WI38 (cell line): ENCODE measurements around the gene IQSEC1.

Experiments
- H3K4me3 ChIP-seq: 2 replicates; pipeline ENCODE4 v1.5.1; 2011; ENCODE audit warnings: low read depth, mild to moderate bottlenecking, control low read depth, low read length
- CTCF ChIP-seq: IDR thresholded peaks from 2 replicates; pipeline ENCODE4 v1.5.1; 2012; ENCODE audit warnings: low read depth, mild to moderate bottlenecking, control low read depth, low read length

The IQSEC1 gene

GRCh38 chr3:12944849-12945248 is 128.4 kb downstream of the IQSEC1 start:
- no peak overlapping the region for H3K4me3 ChIP-seq
- TF ChIP-seq CTCF = no peak

GRCh38 chr3:12944413-12944812 is 128.8 kb downstream of the IQSEC1 start:
- no peak overlapping the region for H3K4me3 ChIP-seq
- no peak for TF ChIP-seq CTCF

- TF ChIP-seq CTCF = no peak
- no peak overlapping the region for H3K4me3 ChIP-seq
Measured at GRCh38 chr3:12943124-12944021, 129.9 kb downstream of the IQSEC1 start.

- TF ChIP-seq CTCF = no peak
- no peak overlapping the region for H3K4me3 ChIP-seq
Measured at GRCh38 chr3:12941495-12942023, 131.7 kb downstream of the IQSEC1 start.

GRCh38 chr3:12940854-12941253 is 132.4 kb downstream of the IQSEC1 start:
- TF ChIP-seq CTCF = no peak
- H3K4me3 ChIP-seq = no peak overlapping the region

GRCh38 chr3:12939137-12939536 is 134.1 kb downstream of the IQSEC1 start:
- TF ChIP-seq CTCF = no peak
- no peak overlapping the region for H3K4me3 ChIP-seq

GRCh38 chr3:12938258-12938711 is 134.9 kb downstream of the IQSEC1 start:
- no peak overlapping the region for H3K4me3 ChIP-seq
- TF ChIP-seq CTCF = no peak
